Erythroblast (primary cell): Measurements from ENCODE around the gene CLEC1A.

Source experiments
- DNase-seq, 2 experiments: peaks; one replicate each; lab custom pipeline; 2025; lab: John Stamatoyannopoulos, UW
- GATA1 ChIP-seq: IDR thresholded peaks from 2 replicates; pipeline ENCODE4 v1.6.1; 2011; ENCODE audit warnings: low read depth, mild to moderate bottlenecking, control low read depth, low read length, moderate library complexity
- POLR2A ChIP-seq: IDR thresholded peaks from 2 replicates; pipeline ENCODE4 v1.6.1; 2011; ENCODE audit warnings: mild to moderate bottlenecking, low read length

The CLEC1A gene

DNA sequence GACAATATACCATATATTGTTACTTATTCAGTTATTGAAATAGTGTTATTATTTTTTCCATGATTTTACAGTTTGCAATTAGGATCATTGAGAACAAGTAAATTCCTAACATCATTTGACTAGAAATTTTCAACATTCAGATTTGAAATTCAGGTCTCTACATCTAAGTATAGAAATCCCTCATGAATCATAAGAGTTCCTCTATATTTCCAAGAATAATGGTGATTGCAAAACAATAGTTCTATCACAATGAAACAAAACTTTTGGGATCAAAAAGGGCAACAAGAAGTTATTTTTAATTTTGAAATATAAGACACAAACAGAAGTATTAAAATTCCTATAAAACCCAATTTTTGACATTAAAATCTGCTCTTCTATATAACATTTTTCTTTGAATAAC lies 10.8 kb downstream of the CLEC1A start:
- no peak for DNase-seq

GRCh38 chr12:10086387-10086786 lies 12.4 kb downstream of the CLEC1A start:
- no peak for TF ChIP-seq GATA1
- TF ChIP-seq POLR2A, result no peak
- DNase-seq, result no peak

More for the DNA sequence above, 10.8 kb downstream of the CLEC1A start:
- TF ChIP-seq POLR2A (no peak), GATA1 (no peak)

- DNase-seq, result no peak
- TF ChIP-seq GATA1 (no peak), POLR2A (no peak)
Observed at GRCh38 chr12:10084733-10085132, 14.1 kb downstream of the CLEC1A start.

DNA sequence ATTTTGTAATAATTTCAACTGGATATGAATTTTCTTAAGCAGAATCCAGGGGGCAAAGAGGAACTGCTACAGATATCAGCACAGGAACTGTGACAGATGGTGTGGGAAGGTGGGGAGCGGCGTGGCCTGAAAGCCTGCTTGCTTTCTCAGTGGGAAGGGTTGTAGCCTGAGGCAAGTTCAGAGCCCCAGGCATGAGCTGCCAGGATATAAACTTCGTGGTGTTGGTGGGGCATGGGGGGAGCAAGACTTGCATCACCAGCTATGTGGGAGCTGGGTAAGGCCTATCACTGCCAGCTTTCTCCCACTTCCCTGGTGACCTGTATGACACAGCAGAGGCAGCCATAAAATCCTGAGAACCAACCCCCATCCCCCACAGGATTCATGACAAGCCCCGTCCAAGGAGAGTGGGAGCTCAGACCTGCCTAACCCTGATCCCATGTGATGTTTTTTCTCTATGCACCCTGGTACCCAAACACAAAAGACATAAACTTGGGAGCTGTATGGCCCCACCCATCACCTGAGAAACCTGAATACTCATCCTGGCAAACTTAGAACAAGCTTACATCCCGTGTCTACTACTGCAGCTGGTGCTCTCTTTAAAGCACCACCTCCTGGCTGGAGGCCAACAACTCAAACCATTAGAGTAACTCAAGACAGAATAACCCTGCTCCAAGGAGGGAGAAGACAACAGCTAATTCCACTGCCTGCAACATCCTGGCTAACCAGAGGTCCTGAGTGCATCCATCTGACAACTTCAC lies 16.5 kb downstream of the CLEC1A start:
- TF ChIP-seq GATA1, result no peak
- TF ChIP-seq POLR2A, result no peak
- DNase-seq, result no peak

DNA sequence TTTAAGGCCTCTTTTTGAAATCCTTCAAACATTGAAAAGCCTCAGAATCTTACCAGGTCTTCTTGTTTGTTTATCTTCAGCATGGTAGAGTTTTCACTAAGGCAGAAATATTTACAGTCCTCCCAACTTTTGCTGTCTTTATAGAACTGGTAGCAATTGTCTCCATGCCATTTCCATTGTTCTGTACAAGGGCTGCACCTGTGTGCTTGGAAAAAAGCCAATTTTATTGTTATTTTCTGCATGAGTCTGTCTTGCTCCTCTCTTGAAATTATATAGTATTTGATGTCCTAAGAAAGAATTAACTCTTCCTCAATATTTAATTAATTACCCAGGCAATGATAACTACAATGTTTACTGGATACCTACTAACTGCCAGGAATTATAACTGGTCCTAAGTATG lies 23.3 kb downstream of the CLEC1A start:
- no peak for TF ChIP-seq POLR2A
- no peak for TF ChIP-seq GATA1
- DNase-seq, result no peak

DNA sequence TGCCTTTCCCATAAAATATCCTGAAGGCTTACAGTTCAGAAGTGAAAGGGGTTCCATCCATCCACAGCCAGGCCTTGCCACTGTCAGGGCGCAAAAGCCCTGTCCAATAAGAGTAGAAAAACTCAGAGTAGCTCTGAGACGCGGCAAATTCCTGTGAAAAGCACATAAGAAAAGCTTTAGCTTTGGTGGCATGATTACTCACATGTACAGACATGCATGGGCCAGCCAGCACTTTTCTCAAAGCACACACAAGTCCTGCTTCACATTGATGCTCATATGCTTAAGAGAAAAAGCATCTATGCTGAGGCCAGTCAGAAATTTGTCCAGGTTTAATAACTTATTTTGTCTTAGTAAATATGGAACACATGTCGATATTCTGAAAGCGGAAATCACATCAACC lies 25.5 kb downstream of the CLEC1A start:
- no peak for DNase-seq
- TF ChIP-seq GATA1 (no peak), POLR2A (no peak)

GRCh38 chr12:10072131-10072530 lies 26.7 kb downstream of the CLEC1A start:
- no peak for DNase-seq
- TF ChIP-seq GATA1 (no peak), POLR2A (no peak)

GRCh38 chr12:10070380-10070779 lies 28.4 kb downstream of the CLEC1A start:
- TF ChIP-seq GATA1, result no peak
- TF ChIP-seq POLR2A, result no peak
- DNase-seq, result no peak

DNA sequence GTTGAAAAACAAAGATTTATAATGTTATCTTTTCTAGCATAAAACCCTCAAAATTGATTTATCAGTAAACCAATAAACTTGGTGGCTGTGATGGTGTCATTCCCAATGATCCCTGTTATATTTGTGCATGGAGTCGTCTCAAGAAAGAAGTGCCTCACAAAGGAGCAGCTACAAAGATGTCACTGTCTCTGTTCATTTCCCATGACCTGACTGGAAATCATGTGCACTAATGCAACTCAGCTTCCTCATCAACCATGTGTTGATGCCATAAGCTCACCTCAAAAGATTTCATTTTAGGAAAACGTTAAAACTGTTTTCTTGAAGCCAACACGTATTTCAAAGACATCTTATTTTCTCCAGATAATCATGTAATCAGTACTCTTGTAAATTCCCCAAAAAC lies 28.8 kb downstream of the CLEC1A start:
- DNase-seq, result no peak
- no peak for TF ChIP-seq POLR2A
- no peak for TF ChIP-seq GATA1

DNA sequence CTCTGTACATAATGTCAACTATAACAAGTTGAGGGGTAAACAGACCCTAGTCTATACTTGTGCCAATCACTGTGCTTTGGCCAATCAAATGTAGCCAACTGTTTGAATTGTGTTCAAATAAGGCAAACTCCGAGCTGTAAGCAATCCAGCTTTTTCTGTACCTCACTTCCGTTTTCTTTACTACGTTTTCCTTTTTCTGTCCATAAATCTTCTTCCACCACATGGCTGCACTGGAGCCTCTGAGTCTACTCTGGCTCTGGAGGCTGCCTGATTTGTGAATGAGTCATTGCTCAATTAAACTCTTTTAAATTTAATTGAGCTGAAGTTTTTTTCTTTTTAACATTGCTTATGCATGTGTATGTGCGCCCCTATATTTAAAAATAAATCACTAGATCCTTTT lies 29.7 kb downstream of the CLEC1A start:
- DNase-seq, result no peak
- no peak for TF ChIP-seq GATA1
- no peak for TF ChIP-seq POLR2A

DNA sequence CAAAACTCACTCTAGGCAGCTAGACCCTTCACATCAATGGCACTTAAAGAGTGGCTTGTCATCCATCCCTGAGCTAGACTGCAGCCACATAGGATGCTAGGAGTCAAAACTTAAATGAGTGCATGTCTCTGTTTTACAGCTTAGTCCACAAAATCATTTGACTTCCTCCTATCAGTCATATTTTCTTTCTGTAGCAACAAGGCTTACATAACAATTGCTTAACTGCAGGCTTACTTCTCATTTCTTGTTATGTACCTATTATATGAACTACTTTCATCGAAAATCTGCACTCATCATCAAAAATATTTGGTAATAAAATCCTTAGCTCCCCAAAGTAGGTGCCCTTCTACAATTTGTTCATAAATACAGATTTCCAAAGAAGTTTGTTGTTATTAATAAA lies 30.1 kb downstream of the CLEC1A start:
- DNase-seq, result no peak

GRCh38 chr12:10067942-10068341 lies 30.8 kb downstream of the CLEC1A start:
- TF ChIP-seq POLR2A (no peak), GATA1 (no peak)
- no peak for DNase-seq

More for the DNA sequence above, 30.1 kb downstream of the CLEC1A start:
- TF ChIP-seq GATA1, result no peak
- no peak for TF ChIP-seq POLR2A

DNA sequence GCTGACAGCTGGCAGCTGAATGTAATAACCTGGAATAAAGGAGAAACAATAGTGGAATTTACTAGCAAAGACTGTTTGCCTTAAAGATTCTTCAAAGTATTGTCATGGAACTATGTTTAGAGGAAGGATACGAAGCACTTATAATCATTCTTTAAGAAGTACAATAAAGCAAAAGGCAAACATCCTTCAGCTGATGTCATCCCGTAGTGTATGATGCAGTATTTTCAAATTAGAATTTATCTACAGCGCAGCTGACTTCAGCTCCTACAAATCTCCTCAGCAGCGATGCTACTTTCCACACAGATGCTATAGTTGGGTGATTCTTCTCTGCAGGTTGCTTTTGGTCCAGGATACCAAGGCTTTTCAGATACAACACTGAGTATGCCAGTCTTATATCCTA lies 31.5 kb downstream of the CLEC1A start:
- no peak for DNase-seq
- TF ChIP-seq GATA1 (no peak), POLR2A (no peak)

- no peak for DNase-seq
- no peak for TF ChIP-seq POLR2A
- TF ChIP-seq GATA1, result no peak
Observed at GRCh38 chr12:10065241-10065640, 33.5 kb downstream of the CLEC1A start.

DNA sequence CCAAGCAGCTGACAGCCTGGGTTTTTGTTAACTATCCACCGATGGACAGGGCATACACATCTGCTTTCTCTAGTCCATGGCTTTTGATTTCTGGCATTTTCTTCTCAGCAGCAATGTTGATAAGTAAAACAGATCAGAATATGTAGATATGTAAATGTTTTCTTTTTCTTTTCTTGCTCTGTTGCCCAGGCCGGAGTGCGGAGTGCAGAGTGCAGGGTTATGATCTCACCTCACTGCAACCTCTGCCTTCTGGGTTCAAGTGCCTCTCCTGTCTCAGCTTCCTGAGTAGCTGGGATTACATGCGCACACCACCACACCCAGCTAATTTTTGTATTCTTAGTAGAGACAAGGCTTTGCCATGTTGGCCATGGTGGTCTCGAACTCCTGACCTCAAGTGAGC lies 40.4 kb downstream of the CLEC1A start:
- no peak for DNase-seq
- TF ChIP-seq POLR2A, result no peak
- TF ChIP-seq GATA1, result no peak
